ENCODE data around the gene TSPEAR.

DNA sequence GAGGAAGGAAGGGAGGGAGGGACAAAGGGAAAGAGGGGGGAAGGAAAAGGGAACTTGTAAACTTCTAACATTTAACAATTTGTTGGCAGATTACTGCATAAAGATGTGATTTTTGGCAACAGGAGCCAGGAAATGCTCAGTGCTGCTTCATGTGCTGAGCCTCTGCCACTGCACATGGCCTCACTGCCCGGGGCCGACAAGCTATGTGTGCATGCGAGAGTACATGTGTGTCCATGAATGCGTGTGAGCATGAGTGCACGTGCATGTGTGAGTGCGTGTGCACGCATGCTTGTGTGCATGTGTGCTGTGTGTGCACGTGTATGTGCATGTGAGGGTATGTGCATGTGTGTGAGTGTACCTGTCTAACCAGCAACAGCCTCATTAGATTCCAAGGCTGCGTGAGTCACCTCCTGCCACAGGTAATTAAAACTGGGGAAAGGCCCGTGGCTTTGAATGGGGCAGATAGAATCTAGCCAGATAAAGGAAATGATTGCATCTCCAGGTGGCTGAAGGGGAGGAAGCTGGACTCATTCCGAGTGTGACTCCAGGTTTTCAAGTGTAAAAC, 41.4 kb upstream of the TSPEAR start:
- TF ChIP-seq, protein P1, sequence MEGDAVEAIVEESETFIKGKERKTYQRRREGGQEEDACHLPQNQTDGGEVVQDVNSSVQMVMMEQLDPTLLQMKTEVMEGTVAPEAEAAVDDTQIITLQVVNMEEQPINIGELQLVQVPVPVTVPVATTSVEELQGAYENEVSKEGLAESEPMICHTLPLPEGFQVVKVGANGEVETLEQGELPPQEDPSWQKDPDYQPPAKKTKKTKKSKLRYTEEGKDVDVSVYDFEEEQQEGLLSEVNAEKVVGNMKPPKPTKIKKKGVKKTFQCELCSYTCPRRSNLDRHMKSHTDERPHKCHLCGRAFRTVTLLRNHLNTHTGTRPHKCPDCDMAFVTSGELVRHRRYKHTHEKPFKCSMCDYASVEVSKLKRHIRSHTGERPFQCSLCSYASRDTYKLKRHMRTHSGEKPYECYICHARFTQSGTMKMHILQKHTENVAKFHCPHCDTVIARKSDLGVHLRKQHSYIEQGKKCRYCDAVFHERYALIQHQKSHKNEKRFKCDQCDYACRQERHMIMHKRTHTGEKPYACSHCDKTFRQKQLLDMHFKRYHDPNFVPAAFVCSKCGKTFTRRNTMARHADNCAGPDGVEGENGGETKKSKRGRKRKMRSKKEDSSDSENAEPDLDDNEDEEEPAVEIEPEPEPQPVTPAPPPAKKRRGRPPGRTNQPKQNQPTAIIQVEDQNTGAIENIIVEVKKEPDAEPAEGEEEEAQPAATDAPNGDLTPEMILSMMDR (IDR thresholded peaks at IDR 0.05; ENCODE audit: low read length): no peak
- no peak for TF ChIP-seq EZH2 (IDR thresholded peaks at IDR 0.05; ENCODE audit: borderline replicate concordance, low read length)
